HepG2 (cell line): ENCODE measurements around the gene ATP7B. TPM values are rescaled to one million over a fixed set of nuclear protein-coding genes. Genes with fewer than 3 reads are reported as not detected.
A peak's percentile ranks its signal among the peaks of the same experiment; 100 is the strongest.

Source experiments
- ARID4A ChIP-seq: sonication (generic); formaldehyde crosslinking; IDR thresholded peaks from 2 replicates; pipeline ENCODE4 v1.5.0; 2020; ENCODE audit warnings: mild to moderate bottlenecking, missing genetic modification reagents, borderline replicate concordance
- DMAP1 ChIP-seq: IDR thresholded peaks from 2 replicates; pipeline ENCODE4 v1.6.1; 2016
- ELF4 ChIP-seq: sonication (generic); formaldehyde crosslinking; IDR thresholded peaks from 2 replicates; pipeline ENCODE4 v1.5.0; 2020; ENCODE audit warnings: missing genetic modification reagents, mild to moderate bottlenecking, moderate library complexity, borderline replicate concordance
- GMEB1 ChIP-seq: sonication (generic); formaldehyde crosslinking; IDR thresholded peaks from 2 replicates; pipeline ENCODE4 v1.5.1; 2020; ENCODE audit warnings: missing genetic modification reagents, mild to moderate bottlenecking, borderline replicate concordance
- MLLT10 ChIP-seq: sonication (generic); formaldehyde crosslinking; IDR thresholded peaks from 2 replicates; pipeline ENCODE4 v1.4.0; 2020; ENCODE audit warnings: missing genetic modification reagents
- SMAD3 ChIP-seq: sonication (generic); formaldehyde crosslinking; IDR thresholded peaks from 2 replicates; pipeline ENCODE4 v1.4.0; 2020; ENCODE audit warnings: missing genetic modification reagents
- STAG1 ChIP-seq: sonication (generic); formaldehyde crosslinking; IDR thresholded peaks from 2 replicates; pipeline ENCODE4 v1.4.0; 2020; ENCODE audit warnings: missing genetic modification reagents
- ZC3H13 ChIP-seq: sonication (generic); formaldehyde crosslinking; IDR thresholded peaks from 2 replicates; pipeline ENCODE4 v1.8.1; 2023; ENCODE audit warnings: mild to moderate bottlenecking, missing genetic modification reagents, moderate library complexity
- ZNF207 ChIP-seq: fragments of 450-650 bp; IDR thresholded peaks from 2 replicates; pipeline ENCODE4 v1.6.1; 2016; ENCODE audit warnings: antibody characterized with exemption, borderline replicate concordance
- ZNF34 ChIP-seq: sonication (generic); formaldehyde crosslinking; IDR thresholded peaks from 2 replicates; pipeline ENCODE4 v1.4.0; 2020; ENCODE audit warnings: mild to moderate bottlenecking, missing genetic modification reagents, borderline replicate concordance
- ZNF549 ChIP-seq: sonication (generic); formaldehyde crosslinking; IDR thresholded peaks from 2 replicates; pipeline ENCODE4 v1.5.0; 2020; ENCODE audit warnings: missing genetic modification reagents
- ZNF567 ChIP-seq: sonication (generic); formaldehyde crosslinking; IDR thresholded peaks from 2 replicates; pipeline ENCODE4 v1.8.1; 2023; ENCODE audit warnings: mild to moderate bottlenecking, missing genetic modification reagents, borderline replicate concordance
- ZNF598 ChIP-seq: sonication (generic); formaldehyde crosslinking; IDR thresholded peaks from 2 replicates; pipeline ENCODE4 v1.5.1; 2020; ENCODE audit warnings: mild to moderate bottlenecking, missing genetic modification reagents, borderline replicate concordance
- polyA plus RNA-seq, 8 experiments: library from polyadenylated mRNA; depleted of rRNA in 3 of 8; stranded (reverse) in 7 of 8; unstranded in 1 of 8; fragments of >200 nt; fragmentation: Illumina TruSeq in 4 of 8; extraction: Trizol in 4 of 8; gene quantifications; 2 replicates each; pipeline versions ENCODE4 v1.2.1 to v1.2.3, GENCODE V29; 2011 to 2016; ENCODE audit warnings: low read depth in 4 of 8, missing spikeins in 1 of 8, mixed read lengths in 1 of 8; ENCODE audit not compliant: insufficient read depth in 1 of 8
- total RNA-seq, 5 experiments: library from RNA; depleted of rRNA; stranded (reverse); fragments of >200 nt; fragmentation: Illumina TruSeq; extraction: Trizol; gene quantifications; 2 replicates each; pipeline ENCODE4 v1.2.3, GENCODE V29; 2016; ENCODE audit warnings: low read depth in 1 of 5
- TF ChIP-seq, protein P1 (sequence below): sonication (generic); formaldehyde crosslinking; IDR thresholded peaks from 2 replicates; pipeline ENCODE4 v1.4.0; 2020; ENCODE audit warnings: missing genetic modification reagents, borderline replicate concordance
- TF ChIP-seq, protein P2 (sequence below): sonication (generic); formaldehyde crosslinking; IDR thresholded peaks from 2 replicates; pipeline ENCODE4 v1.4.0; 2020; ENCODE audit warnings: missing genetic modification reagents

Gene ATP7B
- total and polyA plus RNA-seq, 2 of the 13 experiments (the other 11 are each of a cell fraction or from before 2014, with no cell fraction given): 31.8 to 57.4 TPM

- TF ChIP-seq STAG1 (peak; percentile 14; the same call in 1 of the 2 replicates), ZNF34 (CRISPR knock-in tag) (no peak), ZNF598 (CRISPR knock-in tag) (peak; percentile 50; the same call in 1 of the 2 replicates), ZNF549 (0 out of 2 replicates have a peak, but pooled peaks have one; percentile 11), ELF4 (CRISPR knock-in tag) (no peak), ZNF567 (CRISPR knock-in tag) (peak; percentile 44; the same call in 1 of the 2 replicates), SMAD3 (CRISPR knock-in tag) (no peak), ZC3H13 (CRISPR knock-in tag) (0 out of 2 replicates have a peak, but pooled peaks have one; percentile 11), MLLT10 (0 out of 2 replicates have a peak, but pooled peaks have one; percentile 48), ZNF207 (no peak), DMAP1 (CRISPR knock-in tag) (peak; percentile 1; the same call in 1 of the 2 replicates), ARID4A (no peak), GMEB1 (peak; percentile 6; the same call in 1 of the 2 replicates)
- TF ChIP-seq, protein P1, sequence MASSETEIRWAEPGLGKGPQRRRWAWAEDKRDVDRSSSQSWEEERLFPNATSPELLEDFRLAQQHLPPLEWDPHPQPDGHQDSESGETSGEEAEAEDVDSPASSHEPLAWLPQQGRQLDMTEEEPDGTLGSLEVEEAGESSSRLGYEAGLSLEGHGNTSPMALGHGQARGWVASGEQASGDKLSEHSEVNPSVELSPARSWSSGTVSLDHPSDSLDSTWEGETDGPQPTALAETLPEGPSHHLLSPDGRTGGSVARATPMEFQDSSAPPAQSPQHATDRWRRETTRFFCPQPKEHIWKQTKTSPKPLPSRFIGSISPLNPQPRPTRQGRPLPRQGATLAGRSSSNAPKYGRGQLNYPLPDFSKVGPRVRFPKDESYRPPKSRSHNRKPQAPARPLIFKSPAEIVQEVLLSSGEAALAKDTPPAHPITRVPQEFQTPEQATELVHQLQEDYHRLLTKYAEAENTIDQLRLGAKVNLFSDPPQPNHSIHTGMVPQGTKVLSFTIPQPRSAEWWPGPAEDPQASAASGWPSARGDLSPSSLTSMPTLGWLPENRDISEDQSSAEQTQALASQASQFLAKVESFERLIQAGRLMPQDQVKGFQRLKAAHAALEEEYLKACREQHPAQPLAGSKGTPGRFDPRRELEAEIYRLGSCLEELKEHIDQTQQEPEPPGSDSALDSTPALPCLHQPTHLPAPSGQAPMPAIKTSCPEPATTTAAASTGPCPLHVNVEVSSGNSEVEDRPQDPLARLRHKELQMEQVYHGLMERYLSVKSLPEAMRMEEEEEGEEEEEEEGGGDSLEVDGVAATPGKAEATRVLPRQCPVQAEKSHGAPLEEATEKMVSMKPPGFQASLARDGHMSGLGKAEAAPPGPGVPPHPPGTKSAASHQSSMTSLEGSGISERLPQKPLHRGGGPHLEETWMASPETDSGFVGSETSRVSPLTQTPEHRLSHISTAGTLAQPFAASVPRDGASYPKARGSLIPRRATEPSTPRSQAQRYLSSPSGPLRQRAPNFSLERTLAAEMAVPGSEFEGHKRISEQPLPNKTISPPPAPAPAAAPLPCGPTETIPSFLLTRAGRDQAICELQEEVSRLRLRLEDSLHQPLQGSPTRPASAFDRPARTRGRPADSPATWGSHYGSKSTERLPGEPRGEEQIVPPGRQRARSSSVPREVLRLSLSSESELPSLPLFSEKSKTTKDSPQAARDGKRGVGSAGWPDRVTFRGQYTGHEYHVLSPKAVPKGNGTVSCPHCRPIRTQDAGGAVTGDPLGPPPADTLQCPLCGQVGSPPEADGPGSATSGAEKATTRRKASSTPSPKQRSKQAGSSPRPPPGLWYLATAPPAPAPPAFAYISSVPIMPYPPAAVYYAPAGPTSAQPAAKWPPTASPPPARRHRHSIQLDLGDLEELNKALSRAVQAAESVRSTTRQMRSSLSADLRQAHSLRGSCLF (CRISPR knock-in tag): 0 out of 2 replicates have a peak, but pooled peaks have one; percentile 16
- TF ChIP-seq, protein P2, sequence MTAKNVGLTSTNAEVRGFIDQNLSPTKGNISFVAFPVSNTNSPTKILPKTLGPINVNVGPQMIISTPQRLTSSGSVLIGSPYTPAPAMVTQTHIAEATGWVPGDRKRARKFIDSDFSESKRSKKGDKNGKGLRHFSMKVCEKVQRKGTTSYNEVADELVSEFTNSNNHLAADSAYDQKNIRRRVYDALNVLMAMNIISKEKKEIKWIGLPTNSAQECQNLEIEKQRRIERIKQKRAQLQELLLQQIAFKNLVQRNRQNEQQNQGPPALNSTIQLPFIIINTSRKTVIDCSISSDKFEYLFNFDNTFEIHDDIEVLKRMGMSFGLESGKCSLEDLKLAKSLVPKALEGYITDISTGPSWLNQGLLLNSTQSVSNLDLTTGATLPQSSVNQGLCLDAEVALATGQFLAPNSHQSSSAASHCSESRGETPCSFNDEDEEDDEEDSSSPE: 0 out of 2 replicates have a peak, but pooled peaks have one; percentile 11
Measured at GRCh38 chr13:52010890-52011631, at the start of gene ATP7B (continued).
